ENCODE data around the gene ETS1. TPM values are rescaled to one million over a fixed set of nuclear protein-coding genes. Genes with fewer than 3 reads are reported as not detected.

Gene ETS1
- total and polyA plus RNA-seq, 2 experiments from 2014 or later = 25.6 to 52.6 TPM

DNA sequence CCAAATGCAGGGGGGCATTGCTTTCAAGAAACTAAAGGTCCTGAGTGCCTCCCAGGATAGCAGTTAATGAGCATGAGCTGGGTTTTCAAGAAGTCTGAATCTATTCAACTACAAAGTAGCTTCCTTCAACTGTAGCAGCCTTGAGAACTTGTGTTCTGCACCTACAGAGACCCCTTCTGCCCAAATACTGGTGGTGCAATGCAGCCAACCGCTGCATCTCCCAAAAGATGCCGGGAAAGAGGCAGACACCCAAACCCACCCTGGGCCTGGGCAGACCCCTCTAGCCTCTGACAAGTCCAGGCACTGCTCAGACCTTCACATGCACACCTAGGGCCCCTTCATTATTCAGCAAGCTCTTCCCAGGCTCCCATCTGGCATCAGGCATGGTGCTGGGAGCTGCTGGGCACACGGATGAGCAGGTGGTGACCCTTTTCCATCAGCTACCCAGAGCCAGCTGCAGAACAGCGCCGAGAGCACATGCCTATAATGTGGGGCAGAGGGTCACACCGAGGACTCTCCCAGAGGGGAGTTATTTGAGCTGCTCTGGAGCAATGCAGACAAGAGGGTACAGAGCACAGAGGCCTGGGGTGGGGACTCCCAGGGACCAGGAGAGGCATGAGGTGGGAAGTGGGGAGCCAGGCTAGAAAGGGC lies 44.9 kb upstream of the ETS1 start (continued):
- TF ChIP-seq REST (IDR thresholded peaks at IDR 0.05; ENCODE audit: unreplicated experiment) = no peak
- TF ChIP-seq, protein P1, sequence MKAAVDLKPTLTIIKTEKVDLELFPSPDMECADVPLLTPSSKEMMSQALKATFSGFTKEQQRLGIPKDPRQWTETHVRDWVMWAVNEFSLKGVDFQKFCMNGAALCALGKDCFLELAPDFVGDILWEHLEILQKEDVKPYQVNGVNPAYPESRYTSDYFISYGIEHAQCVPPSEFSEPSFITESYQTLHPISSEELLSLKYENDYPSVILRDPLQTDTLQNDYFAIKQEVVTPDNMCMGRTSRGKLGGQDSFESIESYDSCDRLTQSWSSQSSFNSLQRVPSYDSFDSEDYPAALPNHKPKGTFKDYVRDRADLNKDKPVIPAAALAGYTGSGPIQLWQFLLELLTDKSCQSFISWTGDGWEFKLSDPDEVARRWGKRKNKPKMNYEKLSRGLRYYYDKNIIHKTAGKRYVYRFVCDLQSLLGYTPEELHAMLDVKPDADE (IDR thresholded peaks at IDR 0.05) = 0 out of 2 replicates have a peak, but pooled peaks have one; percentile 16
- no peak for TF ChIP-seq EZH2 (IDR thresholded peaks at IDR 0.05; ENCODE audit: low read depth, unreplicated experiment)
- TF ChIP-seq NANOG (IDR thresholded peaks at IDR 0.05; ENCODE audit: borderline replicate concordance) = no peak
- no peak for TF ChIP-seq ZNF331 (CRISPR knock-in tag; IDR thresholded peaks at IDR 0.05; ENCODE audit: low read depth)
- no peak for TF ChIP-seq ZNF114 (CRISPR knock-in tag; IDR thresholded peaks at IDR 0.05)

DNA sequence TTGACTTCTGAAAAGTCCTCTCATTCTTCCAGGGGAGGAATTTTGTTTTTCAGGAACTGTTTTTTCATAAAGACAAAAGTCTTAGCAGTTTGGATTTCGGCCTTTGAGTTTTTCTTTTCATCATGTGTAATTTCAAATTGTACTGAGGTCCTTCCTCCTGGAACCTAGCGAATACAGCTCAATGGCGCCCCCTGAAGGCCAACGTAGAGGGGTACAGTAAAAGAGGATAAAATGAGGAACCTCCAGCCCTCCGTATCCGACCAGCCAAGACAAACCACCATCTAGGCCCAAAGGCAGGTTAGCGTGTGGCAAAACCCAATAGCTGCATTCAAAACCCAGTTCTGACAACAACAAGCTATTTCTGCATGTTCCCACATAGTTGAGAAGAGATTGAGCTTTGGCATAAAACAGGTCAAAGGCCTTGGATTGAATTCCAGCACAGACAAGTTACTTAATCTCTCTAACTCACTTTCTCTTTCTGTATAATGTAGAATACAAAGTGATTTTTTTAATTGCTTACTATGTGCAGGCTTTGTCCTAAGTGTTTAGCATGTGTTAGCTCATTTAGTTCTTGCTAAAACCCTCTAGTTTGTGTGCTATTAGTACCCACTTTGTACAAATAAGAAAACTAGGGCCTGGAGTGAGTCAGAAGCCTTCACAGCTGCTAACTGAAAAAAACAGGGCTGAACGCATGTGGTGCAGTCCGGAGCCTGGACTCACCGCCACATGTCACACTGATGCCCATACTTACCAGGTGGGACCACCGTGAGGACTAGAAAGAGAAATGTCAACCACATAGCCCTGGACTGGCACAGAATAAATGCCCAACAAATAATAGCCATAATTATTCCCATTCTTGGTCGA lies 43.2 kb upstream of the ETS1 start:
- H3K27ac Mint-ChIP-seq = no peak overlapping the region
- Histone ChIP-seq H2AFZ (no peak overlapping the region), H3K27me3 (ENCODE audit: insufficient read depth) (no peaks in the 10 kb centered on the region), H3K27ac (ENCODE audit: low read depth) (no peak overlapping the region), H3F3A (replicated peaks; ENCODE audit: low read depth) (no peaks in the 10 kb centered on the region), H3K9me2 (ENCODE audit: insufficient read depth) (no peaks in the 10 kb centered on the region), H3K4me1 (ENCODE audit: insufficient read depth) (peaks cover 7% of the 10 kb centered on the region), H4K20me1 (replicated peaks; ENCODE audit: insufficient read depth) (no peaks in the 10 kb centered on the region), H3K4me2 (no peak overlapping the region), H3K79me2 (replicated peaks; ENCODE audit: insufficient read depth) (no peaks in the 10 kb centered on the region), H3K4me3 (no peak overlapping the region), H3K36me3 (ENCODE audit: insufficient read depth) (no peaks in the 10 kb centered on the region)
- no peaks in the 10 kb centered on the region for H3K9me3 Mint-ChIP-seq
- H3K4me1 Mint-ChIP-seq = peaks cover 17% of the 10 kb centered on the region
- H3K27me3 Mint-ChIP-seq (ENCODE audit: insufficient read depth, low read depth, poor library complexity) = peaks cover 9% of the 10 kb centered on the region
- TF ChIP-seq, protein P1 (IDR thresholded peaks at IDR 0.05) = no peak
- TF ChIP-seq EZH2 (IDR thresholded peaks at IDR 0.05; ENCODE audit: low read depth, unreplicated experiment) = no peak
- TF ChIP-seq CTCF (conservative IDR thresholded peaks at IDR 0.05; ENCODE audit: low read depth in 2 of 2) = peak; percentile 96 to 97
- TF ChIP-seq ZNF331 (CRISPR knock-in tag; IDR thresholded peaks at IDR 0.05; ENCODE audit: low read depth) = no peak
- TF ChIP-seq CREB1 (CRISPR knock-in tag; IDR thresholded peaks at IDR 0.05; ENCODE audit: low read depth) = no peak
- TF ChIP-seq STAT1 (IDR thresholded peaks at IDR 0.05; ENCODE audit: unreplicated experiment) = no peak
- TF ChIP-seq ZNF114 (CRISPR knock-in tag; IDR thresholded peaks at IDR 0.05) = no peak
- no peak overlapping the region for H3K4me3 Mint-ChIP-seq
- peak; percentile 85 for DNase-seq (ENCODE audit: low spot score)
- H3K36me3 Mint-ChIP-seq (ENCODE audit: low read depth) = no peaks in the 10 kb centered on the region
- peak; percentile 81 for ATAC-seq
